HUES64 (cell line): ENCODE measurements around the gene CALB2.

ENCODE experiments used
- H3K27ac ChIP-seq: 2 replicates; pipeline ENCODE4 v1.7.0; 2013; ENCODE audit warnings: low read depth, low read length, inconsistent platforms
- H3K27me3 ChIP-seq: 2 replicates; pipeline ENCODE4 v1.6.1; 2013; ENCODE audit warnings: mild to moderate bottlenecking, low read length; ENCODE audit not compliant: insufficient read depth
- H3K36me3 ChIP-seq: 2 replicates; pipeline ENCODE4 v1.6.1; 2013; ENCODE audit warnings: mild to moderate bottlenecking, low read length; ENCODE audit not compliant: insufficient read depth
- H3K4me1 ChIP-seq: 2 replicates; pipeline ENCODE4 v1.6.1; 2013; ENCODE audit warnings: mild to moderate bottlenecking, low read length, moderate library complexity; ENCODE audit not compliant: insufficient read depth
- H3K4me3 ChIP-seq: 2 replicates; pipeline ENCODE4 v1.5.1; 2013; ENCODE audit warnings: mild to moderate bottlenecking, low read length, moderate library complexity
- H3K9ac ChIP-seq: 2 replicates; pipeline ENCODE4 v1.6.1; 2013; ENCODE audit warnings: mild to moderate bottlenecking, low read depth, low read length
- H3K9me3 ChIP-seq: 2 replicates; pipeline ENCODE4 v1.6.1; 2013; ENCODE audit warnings: low read depth, low read length; ENCODE audit not compliant: insufficient read depth
- WGBS: fragments of 150-250, 120-280 bp; methylation state at CpG from one replicate; pipeline ENCODE4 v1.1.7; 2013; ENCODE audit warnings: missing lambda C conversion rate; 5-methylcytosine and 5-hydroxymethylcytosine counted together

CALB2 gene

DNA sequence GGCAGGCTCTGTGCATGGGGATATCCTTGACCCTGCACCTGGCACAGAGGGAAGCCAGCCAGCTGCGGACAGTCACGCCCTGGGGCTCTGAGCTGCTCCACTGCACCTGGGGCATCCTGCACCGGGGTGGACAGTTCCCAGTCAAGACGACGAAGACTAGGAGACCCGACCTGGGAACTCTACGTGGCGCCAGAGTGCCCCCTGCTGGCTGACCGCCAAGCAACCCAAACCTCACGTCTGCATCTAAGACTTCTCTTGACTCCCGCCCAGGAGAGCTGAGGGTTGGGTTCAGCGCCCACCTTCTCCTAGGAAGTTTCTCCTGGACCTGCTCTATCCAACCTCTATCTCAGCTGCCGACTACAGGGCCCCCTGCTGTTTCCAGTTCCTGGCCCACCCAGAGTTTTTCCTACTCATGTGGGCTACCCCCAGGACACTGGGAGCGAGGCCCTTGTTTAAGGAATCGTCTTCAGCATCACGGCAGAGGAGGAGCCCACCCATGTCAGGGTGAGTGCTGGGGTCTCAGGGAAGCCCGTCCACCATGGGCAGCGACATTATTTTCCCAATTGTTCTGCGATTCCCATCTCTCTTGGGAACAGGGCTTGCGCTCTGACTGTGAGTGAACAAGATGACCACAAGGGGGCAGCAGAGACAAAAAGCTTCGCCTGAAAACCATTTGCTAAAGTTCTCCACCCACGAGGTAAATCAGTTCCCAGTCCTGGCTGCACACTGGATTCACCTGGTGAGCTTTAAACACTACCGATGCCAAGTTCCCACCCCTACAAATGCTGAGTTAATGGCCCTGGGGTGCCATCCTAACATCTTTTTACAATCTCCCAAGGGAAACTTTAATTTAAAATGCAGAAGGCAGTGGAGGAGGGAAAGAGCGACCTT, 54.0 kb downstream of the CALB2 start:
- Histone ChIP-seq H3K27ac (no peak overlapping the region), H3K27me3 (no peaks in the 10 kb centered on the region), H3K9me3 (no peaks in the 10 kb centered on the region), H3K4me1 (peaks cover 4% of the 10 kb centered on the region; the same call in 1 of the 2 replicates), H3K9ac (peak overlapping the region; percentile 54), H3K4me3 (peak overlapping the region; percentile 59), H3K36me3 (no peaks in the 10 kb centered on the region)
- 11% methylated on average over 24 of the region's 24 CpGs for WGBS

DNA sequence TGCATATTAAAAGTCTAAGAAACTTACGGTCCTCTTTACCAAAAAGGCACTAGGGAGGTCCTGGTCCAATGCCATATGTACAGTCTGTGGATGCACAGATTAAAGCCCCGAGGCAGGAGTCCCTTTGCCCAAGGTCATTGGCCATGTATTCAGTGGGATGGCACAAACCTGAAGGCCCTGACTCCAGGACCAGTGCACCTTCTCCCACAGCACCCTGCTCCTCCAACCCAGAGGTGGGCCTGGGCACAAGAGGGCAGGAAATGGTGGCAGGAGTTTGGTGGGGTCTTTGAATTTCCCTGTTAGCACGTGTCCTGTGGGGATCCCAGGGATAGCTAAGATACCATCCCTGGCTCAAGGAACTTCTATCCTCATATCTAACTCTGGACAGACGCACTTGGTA, 54.8 kb downstream of the CALB2 start:
- Histone ChIP-seq H3K4me1 (peaks cover 4% of the 10 kb centered on the region; the same call in 1 of the 2 replicates), H3K4me3 (no peak overlapping the region), H3K27ac (no peak overlapping the region), H3K27me3 (no peaks in the 10 kb centered on the region), H3K36me3 (no peaks in the 10 kb centered on the region), H3K9ac (peak overlapping the region; percentile 47; the same call in 1 of the 2 replicates), H3K9me3 (no peaks in the 10 kb centered on the region)
- WGBS: 92% methylated on average over 4 of the region's 4 CpGs

DNA sequence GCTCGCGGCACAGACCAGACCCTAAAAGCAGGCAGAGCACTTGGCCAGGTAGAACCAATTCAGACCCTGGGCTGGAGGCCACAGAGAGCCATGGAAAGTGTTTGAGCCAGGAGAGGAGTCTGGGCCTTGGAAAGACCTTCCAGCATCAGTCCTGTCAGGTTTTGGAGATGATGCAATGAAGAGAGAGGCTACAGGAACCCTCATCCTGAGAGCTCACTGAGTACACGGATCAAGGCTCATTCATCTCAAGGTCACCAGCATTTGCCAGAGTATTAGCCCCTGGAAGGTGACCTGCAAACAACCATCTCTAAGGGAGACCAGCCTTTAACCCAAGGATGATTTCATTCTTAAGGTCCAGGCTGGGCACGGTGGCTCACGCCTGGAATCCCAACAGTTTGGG, 55.5 kb downstream of the CALB2 start:
- H3K27ac ChIP-seq: no peak overlapping the region
- H3K27me3 ChIP-seq: no peaks in the 10 kb centered on the region
- H3K4me1 ChIP-seq: peaks cover 4% of the 10 kb centered on the region; the same call in 1 of the 2 replicates
- H3K9ac ChIP-seq: no peak overlapping the region
- H3K9me3 ChIP-seq: no peaks in the 10 kb centered on the region
- H3K4me3 ChIP-seq: no peak overlapping the region
- WGBS: 95% methylated on average over 5 of the region's 5 CpGs
- no peaks in the 10 kb centered on the region for H3K36me3 ChIP-seq

DNA sequence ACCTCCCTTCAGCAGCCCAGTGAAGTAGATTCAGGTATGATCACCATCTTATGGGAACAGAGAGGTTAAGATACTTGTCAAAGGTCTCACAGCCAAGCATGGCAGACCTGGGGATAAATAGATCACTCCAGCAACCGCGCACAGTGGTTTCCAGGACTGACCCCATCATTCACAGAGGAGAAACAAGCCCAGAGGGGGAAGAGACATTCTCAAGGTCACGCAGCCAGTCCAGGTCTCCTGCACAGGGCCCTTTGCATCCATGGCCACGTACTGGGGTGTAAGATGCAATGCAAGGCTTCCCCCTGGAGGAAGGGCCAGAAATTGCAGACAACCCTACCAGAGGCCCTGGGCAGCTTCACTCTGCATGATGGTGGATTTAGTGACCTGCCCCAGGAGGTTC, 63.4 kb downstream of the CALB2 start:
- Histone ChIP-seq H3K9me3 (no peaks in the 10 kb centered on the region), H3K27ac (no peak overlapping the region), H3K9ac (no peak overlapping the region), H3K4me3 (no peak overlapping the region), H3K27me3 (peaks cover 23% of the 10 kb centered on the region), H3K36me3 (no peaks in the 10 kb centered on the region), H3K4me1 (no peaks in the 10 kb centered on the region)
- 76% methylated on average over 4 of the region's 4 CpGs for WGBS

DNA sequence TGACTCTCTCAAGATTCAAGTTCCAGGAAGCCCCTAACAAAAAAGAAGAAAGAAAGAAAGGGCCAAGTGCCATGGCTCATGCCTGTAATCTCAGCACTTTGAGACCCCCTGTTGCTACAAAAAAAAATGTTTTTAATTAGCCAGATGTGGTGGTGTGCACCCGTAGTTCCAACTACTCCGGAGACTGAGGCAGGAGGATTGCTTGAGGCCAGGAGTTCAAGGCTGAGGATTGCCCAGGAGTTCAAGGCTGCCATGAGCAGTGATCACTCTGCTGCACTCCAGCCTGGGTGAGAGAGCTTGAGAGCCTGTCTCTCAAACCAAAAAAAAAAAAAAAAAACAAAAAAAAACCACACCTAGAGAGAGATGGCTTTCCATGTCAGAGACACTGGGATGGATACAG, 64.5 kb downstream of the CALB2 start:
- no peak overlapping the region for H3K9ac ChIP-seq
- no peaks in the 10 kb centered on the region for H3K4me1 ChIP-seq
- no peaks in the 10 kb centered on the region for H3K36me3 ChIP-seq
- WGBS: 82% methylated on average over 2 of the region's 2 CpGs
- no peak overlapping the region for H3K27ac ChIP-seq
- H3K27me3 ChIP-seq: peaks cover 23% of the 10 kb centered on the region
- no peak overlapping the region for H3K4me3 ChIP-seq
- H3K9me3 ChIP-seq: no peaks in the 10 kb centered on the region

DNA sequence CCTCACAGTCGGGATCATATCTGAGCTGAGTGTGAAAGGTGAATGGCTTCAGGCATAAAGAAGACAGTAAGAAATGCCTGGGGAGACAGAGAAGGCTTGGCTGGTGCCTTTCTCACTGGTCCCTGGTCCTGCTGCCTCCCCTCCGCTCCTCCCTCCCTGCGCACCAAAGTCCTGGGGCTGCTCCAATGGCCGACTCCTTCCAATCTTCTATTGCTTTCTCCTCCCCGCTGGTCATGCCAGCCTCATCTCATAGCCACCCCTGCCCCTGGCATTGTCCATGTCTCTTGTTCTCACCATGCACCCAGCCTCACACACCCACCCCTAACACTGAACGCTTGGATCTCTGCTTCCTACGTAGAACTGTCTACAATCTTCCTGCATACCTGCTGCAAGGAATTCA, 65.3 kb downstream of the CALB2 start:
- Histone ChIP-seq H3K36me3 (no peaks in the 10 kb centered on the region), H3K9ac (no peak overlapping the region), H3K9me3 (no peaks in the 10 kb centered on the region), H3K27me3 (peaks cover 23% of the 10 kb centered on the region), H3K4me3 (no peak overlapping the region), H3K27ac (no peak overlapping the region), H3K4me1 (no peaks in the 10 kb centered on the region)
- 87% methylated on average over 7 of the region's 7 CpGs for WGBS

DNA sequence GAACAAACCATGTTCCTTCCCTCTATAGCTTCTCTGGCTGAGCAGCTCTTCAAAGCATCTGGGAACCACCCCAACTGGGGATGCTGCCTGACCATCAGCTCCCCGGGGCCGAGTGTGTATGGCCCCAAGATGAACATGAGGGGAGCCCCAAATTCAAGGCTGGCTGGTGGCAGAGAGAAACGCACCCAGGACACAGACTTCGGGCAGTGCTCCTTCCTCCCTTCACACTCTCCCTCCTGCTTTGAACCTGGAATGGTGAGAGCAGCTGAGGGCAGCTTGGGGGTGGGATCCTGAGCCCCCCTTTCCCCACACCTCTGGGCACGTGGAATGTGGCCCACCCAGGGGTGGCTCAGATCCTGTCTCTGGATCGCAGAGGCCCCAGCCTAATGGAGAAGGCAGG, 66.1 kb downstream of the CALB2 start:
- WGBS: 79% methylated on average over 6 of the region's 6 CpGs
- no peak overlapping the region for H3K27ac ChIP-seq
- no peak overlapping the region for H3K9ac ChIP-seq
- no peaks in the 10 kb centered on the region for H3K4me1 ChIP-seq
- no peak overlapping the region for H3K4me3 ChIP-seq
- peaks cover 27% of the 10 kb centered on the region for H3K27me3 ChIP-seq
- no peaks in the 10 kb centered on the region for H3K36me3 ChIP-seq
- H3K9me3 ChIP-seq: no peaks in the 10 kb centered on the region

DNA sequence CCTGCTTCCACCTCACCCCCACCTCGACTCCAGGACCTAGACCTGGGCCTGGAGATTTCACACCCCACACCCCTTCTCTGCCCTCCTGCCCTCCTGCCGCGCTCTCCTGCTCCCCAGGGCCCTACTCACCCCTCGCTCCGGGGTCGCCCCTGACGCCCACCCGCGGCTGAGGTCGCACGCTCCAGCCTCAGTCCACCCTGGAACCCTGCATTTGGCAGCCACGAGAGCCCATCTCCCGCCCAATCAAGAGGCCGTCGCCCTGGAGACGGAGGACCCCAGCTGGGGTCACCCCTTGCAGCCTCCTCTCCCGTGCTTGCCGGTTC, 67.2 kb downstream of the CALB2 start:
- Histone ChIP-seq H3K4me3 (peak overlapping the region; percentile 74), H3K27ac (no peak overlapping the region), H3K36me3 (no peaks in the 10 kb centered on the region), H3K4me1 (no peaks in the 10 kb centered on the region), H3K9ac (peak overlapping the region; percentile 38), H3K9me3 (no peaks in the 10 kb centered on the region), H3K27me3 (peaks cover 32% of the 10 kb centered on the region)
- WGBS: 3% methylated on average over 18 of the region's 18 CpGs

DNA sequence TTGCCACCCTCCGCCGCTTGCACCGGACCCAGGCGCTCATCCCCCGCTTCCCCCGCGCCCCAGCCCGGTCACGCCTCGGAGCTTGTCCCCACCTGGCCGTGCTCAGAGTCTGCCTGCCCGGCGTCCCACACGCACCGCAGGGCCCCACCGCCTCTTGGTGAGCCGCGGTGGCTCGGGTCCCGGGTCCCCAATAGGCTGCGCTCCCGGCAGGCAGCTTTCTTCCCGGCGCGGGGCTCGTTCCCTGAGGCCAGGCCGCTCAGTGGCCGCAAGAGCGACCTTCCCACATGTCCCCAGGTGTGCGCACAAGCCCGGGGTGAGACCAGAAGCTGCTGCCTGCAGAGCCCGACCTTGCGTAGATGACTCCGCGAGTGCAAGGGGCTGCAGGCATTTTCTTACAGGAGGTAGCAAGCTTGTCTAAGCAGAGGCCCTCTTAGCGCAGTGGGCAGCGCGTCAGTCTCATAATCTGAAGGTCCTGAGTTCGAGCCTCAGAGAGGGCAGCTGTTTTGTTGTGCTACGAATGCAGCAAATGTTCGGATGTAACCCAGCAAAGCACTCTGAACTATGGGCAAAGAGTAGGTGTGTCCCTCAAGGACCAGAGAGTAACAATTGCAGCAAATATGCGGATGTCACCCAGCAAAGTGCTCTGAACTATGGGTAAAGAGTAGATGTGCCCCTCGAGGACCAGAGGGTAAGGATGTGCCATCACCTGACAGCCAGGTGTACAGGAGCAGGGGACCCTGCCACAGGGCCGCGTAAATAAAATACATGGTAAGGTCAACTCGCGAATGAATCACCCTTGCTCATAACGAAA, 67.8 kb downstream of the CALB2 start:
- Histone ChIP-seq H3K9ac (peak overlapping the region; percentile 38), H3K36me3 (no peaks in the 10 kb centered on the region), H3K27me3 (peaks cover 37% of the 10 kb centered on the region), H3K27ac (no peak overlapping the region), H3K9me3 (no peaks in the 10 kb centered on the region), H3K4me1 (no peaks in the 10 kb centered on the region), H3K4me3 (peak overlapping the region; percentile 74)
- WGBS: 1% methylated on average over 48 of the region's 48 CpGs

DNA sequence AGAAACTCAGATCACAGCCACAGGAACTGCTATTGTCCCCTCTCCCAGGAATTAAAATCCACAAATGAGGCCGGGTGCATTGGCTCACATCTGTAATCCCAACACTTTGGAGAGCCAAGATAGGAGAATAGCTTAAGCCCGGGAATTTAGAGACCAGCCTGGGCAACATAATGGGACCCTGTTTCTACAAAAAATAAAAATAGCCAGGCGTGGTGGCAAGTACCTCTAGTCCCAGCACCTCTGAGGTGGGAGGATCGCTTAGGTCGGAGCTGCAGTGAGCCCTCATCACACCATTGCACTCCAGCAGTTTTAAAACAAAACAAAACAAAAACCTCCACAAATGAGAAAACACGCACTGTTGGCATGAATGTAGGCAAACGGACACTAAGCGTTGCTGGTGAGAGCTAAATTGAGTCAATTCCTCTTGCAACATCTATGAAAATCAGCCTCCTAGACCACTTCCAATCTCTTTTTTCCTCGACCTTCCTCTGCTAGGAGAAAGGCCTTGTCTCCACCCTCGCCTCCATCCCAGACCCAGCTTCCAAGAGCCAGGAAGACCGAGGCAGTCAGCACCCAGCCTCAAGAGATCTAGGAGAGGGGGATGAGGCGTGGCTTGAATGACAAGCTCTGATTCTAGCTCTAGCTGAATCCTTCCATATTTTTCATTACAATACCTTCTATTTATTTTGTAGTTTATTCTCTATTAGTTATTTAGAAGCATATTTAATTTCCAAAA, 68.5 kb downstream of the CALB2 start:
- no peaks in the 10 kb centered on the region for H3K4me1 ChIP-seq
- H3K4me3 ChIP-seq: peak overlapping the region; percentile 74; the same call in 1 of the 2 replicates
- H3K27me3 ChIP-seq: peaks cover 37% of the 10 kb centered on the region
- H3K9me3 ChIP-seq: no peaks in the 10 kb centered on the region
- 60% methylated on average over 11 of the region's 12 CpGs for WGBS
- H3K27ac ChIP-seq: no peak overlapping the region; the same call in 1 of the 2 replicates
- no peak overlapping the region for H3K9ac ChIP-seq
- H3K36me3 ChIP-seq: no peaks in the 10 kb centered on the region

DNA sequence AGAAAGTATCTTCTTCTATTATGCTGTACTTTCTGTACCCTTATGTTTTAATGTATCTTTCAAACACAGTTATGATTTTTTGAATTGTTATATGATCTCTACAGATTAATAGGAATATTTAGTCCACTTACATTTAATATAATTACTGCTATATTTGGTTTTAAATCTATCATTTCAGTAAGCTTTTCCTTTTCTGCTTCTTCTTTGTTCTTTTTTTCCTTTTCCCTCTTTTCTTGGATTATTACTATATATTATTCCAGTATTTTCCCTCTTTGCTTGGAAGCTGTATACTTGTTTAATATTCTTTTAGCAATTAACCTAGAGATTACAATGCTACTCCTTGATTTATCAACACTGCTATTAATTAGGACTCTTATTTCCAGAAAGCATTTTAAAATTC, 69.9 kb downstream of the CALB2 start:
- Histone ChIP-seq H3K27me3 (peaks cover 37% of the 10 kb centered on the region), H3K27ac (no peak overlapping the region), H3K9ac (no peak overlapping the region), H3K36me3 (no peaks in the 10 kb centered on the region), H3K4me1 (no peaks in the 10 kb centered on the region), H3K9me3 (no peaks in the 10 kb centered on the region), H3K4me3 (no peak overlapping the region)
